OCI-LY7 (cell line): ENCODE data around the gene KDM4B. TPM values are rescaled to one million over a fixed set of nuclear protein-coding genes. Genes with fewer than 3 reads are reported as not detected.
"Not testable (repeated sequence)": the region's sequence is repeated elsewhere in the genome, so short reads cannot be mapped to it uniquely, and the experiment has no call there.

Source experiments
- BruUV-seq: library from RNA; stranded (reverse); fragments of 400-500 nt; replicated peaks from 2 replicates; lab custom pipeline; 2021; lab: Mats Ljungman, UMichigan
- CTCF ChIA-PET: fragments of 300-600 bp; sonication (Branson Sonifier 250); formaldehyde crosslinking; loops from one replicate; lab custom pipeline; 2022; ENCODE audit warnings: antibody characterized with exemption; ENCODE audit not compliant: unreplicated experiment; lab: Charles Lee
- POLR2A ChIA-PET: fragments of 300-600 bp; sonication (Branson Sonifier 250); formaldehyde crosslinking; loops from one replicate; lab custom pipeline; 2022; ENCODE audit warnings: antibody characterized with exemption; lab: Charles Lee
- DNase-seq: peaks from one replicate; pipeline ENCODE4 v3.0.0-alpha.2; 2015; ENCODE audit warnings: low spot score
- H2AFZ ChIP-seq: fragments of 200-600 bp; sonication (generic), shearing (Covaris generic); 2 replicates; pipeline ENCODE4 v1.6.1; 2014; ENCODE audit warnings: mild to moderate bottlenecking, antibody characterized with exemption, low read length, moderate library complexity
- H3K27ac ChIP-seq: fragments of 200-600 bp; sonication (generic); 2 replicates; pipeline ENCODE4 v1.5.1; 2014; ENCODE audit warnings: mixed run types, low read depth, mild to moderate bottlenecking, moderate library complexity, low read length, inconsistent platforms; ENCODE audit not compliant: poor library complexity, severe bottlenecking
- H3K36me3 ChIP-seq: fragments of 200-600 bp; sonication (generic); 2 replicates; pipeline ENCODE4 v1.6.1; 2014; ENCODE audit warnings: mild to moderate bottlenecking, antibody characterized with exemption, low read length, moderate library complexity, mixed read lengths; ENCODE audit not compliant: insufficient read depth
- H3K4me1 ChIP-seq: fragments of 200-600 bp; sonication (generic); 2 replicates; pipeline ENCODE4 v1.5.1; 2014; ENCODE audit warnings: mild to moderate bottlenecking, low read length; ENCODE audit not compliant: insufficient read depth, poor library complexity, severe bottlenecking
- H3K4me2 ChIP-seq: fragments of 200-600 bp; sonication (generic); 2 replicates; pipeline ENCODE4 v1.6.1; 2014; ENCODE audit warnings: mild to moderate bottlenecking, low read length
- H3K4me3 ChIP-seq: fragments of 200-600 bp; sonication (generic); 2 replicates; pipeline ENCODE4 v1.5.1; 2014; ENCODE audit warnings: mild to moderate bottlenecking, low read depth, low read length; ENCODE audit not compliant: poor library complexity, severe bottlenecking
- H3K79me2 ChIP-seq: fragments of 200-600 bp; sonication (generic); 2 replicates; pipeline ENCODE4 v1.6.1; 2016; ENCODE audit warnings: low read depth, mild to moderate bottlenecking, low read length, moderate library complexity, mixed read lengths; ENCODE audit not compliant: insufficient read depth
- H3K9me2 ChIP-seq: fragments of 200-600 bp; sonication (generic); 2 replicates; pipeline ENCODE4 v1.6.1; 2016; ENCODE audit warnings: mild to moderate bottlenecking, low read length, mixed read lengths; ENCODE audit not compliant: insufficient read depth
- H3K9me3 ChIP-seq: fragments of 200-600 bp; sonication (generic); 2 replicates; pipeline ENCODE4 v1.6.1; 2014; ENCODE audit warnings: mild to moderate bottlenecking, mixed run types, low read length, mixed read lengths
- H4K20me1 ChIP-seq: fragments of 200-600 bp; sonication (generic); 2 replicates; pipeline ENCODE4 v1.6.1; 2014; ENCODE audit warnings: mild to moderate bottlenecking, antibody characterized with exemption, low read length, moderate library complexity, mixed read lengths; ENCODE audit not compliant: insufficient read depth
- CTCF ChIP-seq: fragments of 200-600 bp; sonication (generic); conservative IDR thresholded peaks from 2 replicates; pipeline ENCODE4 v1.5.1; 2014; ENCODE audit warnings: mild to moderate bottlenecking, antibody characterized with exemption, low read length, moderate library complexity, mixed read lengths
- EZH2phosphoT487 ChIP-seq: fragments of 200-600 bp; sonication (generic); IDR thresholded peaks from 2 replicates; pipeline ENCODE4 v1.6.1; 2018; ENCODE audit warnings: low read depth, borderline replicate concordance, mild to moderate bottlenecking, mixed run types, antibody characterized with exemption, low read length, moderate library complexity, mixed read lengths
- intact Hi-C: fragments of 100-400 bp; cut with micrococcal nuclease; formaldehyde crosslinking; loops from one replicate; pipeline ENCODE4 v1.10.0; 2022; ENCODE audit not compliant: unreplicated experiment
- total RNA-seq, 2 experiments: library from RNA; depleted of rRNA in 1 of 2; stranded (reverse); fragments of >200 nt in 1 of 2; shearing (Covaris generic) in 1 of 2; gene quantifications; 2 replicates each; pipeline ENCODE4 v1.2.3, GENCODE V29; 2014 to 2022

The KDM4B gene
- total RNA-seq, 2 experiments from 2014 or later = 24.3 to 44.2 TPM

- Histone ChIP-seq H3K4me3 (no peak overlapping the region), H3K9me3 (no peaks in the 10 kb centered on the region), H3K79me2 (peaks cover 3% of the 10 kb centered on the region; the same call in 1 of the 2 replicates), H3K9me2 (no peaks in the 10 kb centered on the region), H3K36me3 (peaks cover 9% of the 10 kb centered on the region; the same call in 1 of the 2 replicates), H3K4me2 (no peak overlapping the region), H3K27ac (no peak overlapping the region), H2AFZ (no peak overlapping the region), H4K20me1 (no peaks in the 10 kb centered on the region), H3K4me1 (peaks cover 23% of the 10 kb centered on the region)
- CTCF ChIA-PET = no interaction called here
- intact Hi-C loops = no loop called here
- POLR2A ChIA-PET = no interaction called here
- DNase-seq = no peak
- no TSS peak for BruUV-seq
- TF ChIP-seq CTCF (no peak), EZH2phosphoT487 (no peak)
Observed at GRCh38 chr19:4974880-4975469, 6.1 kb downstream of the KDM4B start.

GRCh38 chr19:4975601-4976000 lies 6.7 kb downstream of the KDM4B start:
- BruUV-seq, POLR2A ChIA-PET: not testable (repeated sequence)

GRCh38 chr19:4976401-4977298 lies 7.7 kb downstream of the KDM4B start:
- BruUV-seq = no TSS peak
- Histone ChIP-seq H3K9me2 (no peaks in the 10 kb centered on the region), H4K20me1 (no peaks in the 10 kb centered on the region), H2AFZ (no peak overlapping the region), H3K36me3 (peaks cover 9% of the 10 kb centered on the region; the same call in 1 of the 2 replicates), H3K4me1 (peaks cover 19% of the 10 kb centered on the region), H3K79me2 (no peaks in the 10 kb centered on the region), H3K4me3 (no peak overlapping the region), H3K4me2 (no peak overlapping the region; the same call in 1 of the 2 replicates), H3K9me3 (no peaks in the 10 kb centered on the region), H3K27ac (no peak overlapping the region)
- DNase-seq = no peak
- ChIA-PET POLR2A (no interaction called here), CTCF (no interaction called here)
- intact Hi-C loops = no loop called here
- TF ChIP-seq EZH2phosphoT487 (no peak), CTCF (peak; percentile 45)

More at GRCh38 chr19:4975601-4976000, 6.7 kb downstream of the KDM4B start:
- DNase-seq, H3K9me3 ChIP-seq, CTCF ChIA-PET, H3K27ac ChIP-seq, H4K20me1 ChIP-seq, H3K79me2 ChIP-seq, H2AFZ ChIP-seq, H3K36me3 ChIP-seq, H3K4me2 ChIP-seq, H3K4me3 ChIP-seq, H3K9me2 ChIP-seq, intact Hi-C loops: not testable (repeated sequence)
- peaks cover 19% of the 10 kb centered on the region for H3K4me1 ChIP-seq
